ENCODE measurements around the gene PPM1H.

The PPM1H gene

GRCh38 chr12:62647586-62647985, 287.4 kb downstream of the PPM1H start:
- no peak for DNase-seq (ENCODE audit: low spot score)

DNA sequence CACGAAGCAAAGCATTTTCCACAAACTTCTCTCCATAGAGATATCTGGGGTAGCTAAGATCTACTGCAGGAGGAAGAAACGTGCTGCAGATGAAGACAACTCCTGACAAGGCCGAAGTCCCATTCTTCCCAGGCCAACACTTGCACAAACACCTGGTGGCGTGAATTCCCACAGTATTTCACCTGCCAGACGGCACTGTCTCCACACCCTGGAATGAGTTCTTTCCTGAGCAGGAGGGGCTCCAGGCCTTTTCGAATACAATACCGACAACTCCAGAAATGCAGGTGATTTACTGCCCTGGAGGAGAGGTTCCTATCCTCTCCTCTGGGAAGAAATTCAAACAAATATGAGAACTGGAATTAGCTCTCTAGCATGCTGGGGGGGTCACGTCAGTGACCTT, 288.4 kb downstream of the PPM1H start:
- no peak for DNase-seq (ENCODE audit: low spot score)

GRCh38 chr12:62643486-62643885, 291.5 kb downstream of the PPM1H start:
- DNase-seq (ENCODE audit: low spot score): no peak

GRCh38 chr12:62642486-62642885, 292.5 kb downstream of the PPM1H start:
- DNase-seq (ENCODE audit: low spot score): no peak

GRCh38 chr12:62640910-62641448, 294.0 kb downstream of the PPM1H start:
- DNase-seq (ENCODE audit: low spot score): no peak

GRCh38 chr12:62637679-62638078, 297.3 kb downstream of the PPM1H start:
- DNase-seq (ENCODE audit: low spot score): no peak

DNA sequence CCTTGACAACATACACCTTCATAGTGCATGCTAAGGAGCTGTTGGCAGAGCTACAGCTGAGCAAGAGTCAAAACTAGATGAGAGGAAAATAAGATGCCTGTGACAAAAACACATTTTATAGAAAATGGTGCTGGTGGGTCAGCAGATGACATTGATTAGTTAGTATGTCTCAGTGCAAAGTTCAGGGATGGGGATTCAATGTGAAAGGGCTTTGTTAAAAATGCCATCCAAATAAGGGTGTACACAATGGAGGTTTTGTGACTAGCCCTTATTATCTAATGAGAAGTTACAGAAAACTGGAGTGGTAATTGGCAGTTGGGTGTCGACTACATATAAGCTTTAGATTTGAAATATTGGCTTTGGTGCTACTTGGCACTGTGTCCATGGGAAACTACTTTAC, 299.3 kb downstream of the PPM1H start:
- no peak for DNase-seq (ENCODE audit: low spot score)

DNA sequence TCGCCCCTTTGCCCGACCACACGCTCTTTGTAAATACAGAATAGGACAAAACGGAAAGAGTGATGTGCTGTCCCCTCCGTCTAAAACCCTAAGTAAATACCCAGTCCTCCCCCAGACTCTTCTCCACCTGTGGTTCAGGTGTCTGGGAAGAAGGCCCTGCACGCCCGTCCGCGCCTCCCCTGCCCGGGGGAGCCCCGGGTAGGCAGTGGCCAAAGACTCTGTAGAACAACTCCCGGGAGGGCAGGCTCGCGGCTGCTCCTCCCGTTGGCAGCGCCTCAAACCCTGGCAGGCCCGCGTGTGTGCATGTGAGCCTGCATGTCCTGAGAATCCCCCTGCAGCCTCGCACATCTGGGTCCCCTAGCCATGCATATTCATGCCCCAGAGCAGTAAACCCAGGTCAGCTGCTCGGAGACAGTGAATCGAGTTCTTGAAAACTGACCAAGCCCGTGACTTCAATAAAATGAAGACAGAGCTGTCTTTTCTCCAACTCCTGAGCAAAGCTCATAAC, 302.5 kb downstream of the PPM1H start:
- DNase-seq (ENCODE audit: low spot score): no peak

DNA sequence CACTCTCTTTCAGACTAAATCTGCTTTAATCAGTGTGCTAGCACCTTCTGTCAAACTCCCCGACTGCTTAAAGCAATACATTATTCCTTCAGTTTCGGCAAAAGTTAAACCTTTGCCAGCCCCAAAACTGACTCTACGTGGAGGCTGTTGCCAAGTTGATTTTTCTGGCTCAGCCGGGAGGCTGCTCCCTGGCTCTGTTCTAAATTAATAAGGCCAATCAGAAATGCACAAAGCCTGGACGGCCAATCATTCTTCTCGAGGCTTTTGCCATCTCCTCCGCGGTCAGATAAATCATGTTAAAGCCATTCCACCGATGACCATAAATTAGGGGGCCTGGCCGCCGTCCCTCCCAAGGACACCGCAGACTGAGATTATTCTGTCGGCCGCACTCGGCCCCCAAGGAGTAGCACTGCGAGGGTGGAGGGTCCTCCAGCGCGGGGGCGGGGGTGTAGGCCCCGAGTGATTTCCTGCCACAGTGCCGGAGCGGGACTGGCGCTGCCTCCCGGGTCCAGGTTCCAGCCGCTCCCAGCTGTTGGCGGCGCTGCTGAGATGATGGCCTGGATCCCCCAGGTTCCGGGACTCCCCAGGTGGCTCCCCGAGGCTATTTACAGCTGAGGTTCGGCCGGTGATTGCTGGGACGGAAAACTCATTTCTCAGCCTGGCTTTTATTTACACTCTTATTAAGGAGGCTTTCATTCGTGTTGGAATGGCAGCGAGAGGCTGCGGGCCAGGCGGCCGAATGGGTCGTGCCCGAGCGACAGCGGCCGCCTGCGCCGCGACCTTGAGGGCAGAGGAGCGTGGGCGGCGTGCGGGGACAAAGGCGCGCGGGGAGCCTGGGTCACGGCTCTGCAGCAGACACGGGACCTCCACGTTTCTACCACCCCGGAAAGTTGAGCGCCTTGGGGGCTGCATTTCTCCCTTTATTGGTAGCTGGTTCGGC, 303.2 kb downstream of the PPM1H start:
- no peak for DNase-seq (ENCODE audit: low spot score)

DNA sequence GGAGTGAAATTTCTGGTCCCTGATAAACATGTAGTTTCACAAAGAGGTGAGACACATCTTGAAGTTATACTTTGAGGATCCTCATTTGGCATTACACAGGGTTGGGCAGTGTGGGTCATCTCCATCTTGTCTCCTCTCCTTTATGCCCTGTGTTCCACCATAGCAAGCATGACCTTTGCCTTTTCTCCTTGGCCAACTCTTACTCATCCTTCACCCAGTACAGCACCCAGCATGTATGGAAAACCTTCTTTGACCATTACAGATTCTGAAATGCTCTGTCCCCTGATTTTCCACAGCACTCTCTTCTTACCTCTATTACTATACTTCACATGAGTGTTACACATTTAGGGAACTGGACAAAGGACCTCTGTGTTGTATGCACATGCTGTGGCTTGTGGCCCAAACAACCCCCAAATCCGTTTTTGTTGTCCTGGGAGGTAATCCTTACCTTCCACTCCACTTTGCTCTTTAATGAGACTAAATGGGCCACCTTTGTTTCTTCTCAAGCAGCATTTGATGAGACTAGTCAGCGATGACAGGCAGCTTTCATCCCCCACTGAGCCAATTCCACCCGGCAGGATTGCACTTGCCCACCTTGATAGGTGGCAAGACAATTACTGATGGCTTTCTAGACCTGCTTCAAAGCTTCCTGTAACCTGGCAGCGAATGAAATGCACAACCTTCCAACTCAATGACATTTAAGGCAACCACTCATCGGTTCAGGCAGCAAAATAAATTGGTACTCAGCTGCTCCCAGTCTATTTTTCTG, 304.8 kb downstream of the PPM1H start:
- no peak for DNase-seq (ENCODE audit: low spot score)

GRCh38 chr12:62629413-62629812, 305.5 kb downstream of the PPM1H start:
- DNase-seq (ENCODE audit: low spot score): no peak

DNA sequence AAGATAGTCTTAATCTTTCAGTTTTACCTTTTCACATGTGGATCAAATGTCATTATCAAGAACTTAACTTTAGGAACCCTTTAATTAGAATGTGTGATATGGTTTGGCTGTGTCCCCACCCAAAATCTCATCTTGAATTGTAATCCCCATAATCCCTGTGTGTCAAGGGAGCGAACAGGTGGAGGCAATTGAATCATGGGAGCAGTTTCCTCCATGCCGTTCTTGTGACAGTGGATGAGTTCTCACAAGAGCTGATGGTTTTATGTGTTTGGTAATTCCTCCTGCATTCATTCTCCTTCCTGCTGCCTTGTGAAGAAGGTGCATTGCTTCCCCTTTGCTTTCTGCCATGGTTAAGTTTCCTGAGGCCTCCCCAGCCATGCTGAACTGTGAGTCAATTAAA, 307.8 kb downstream of the PPM1H start:
- no peak for DNase-seq (ENCODE audit: low spot score)

DNA sequence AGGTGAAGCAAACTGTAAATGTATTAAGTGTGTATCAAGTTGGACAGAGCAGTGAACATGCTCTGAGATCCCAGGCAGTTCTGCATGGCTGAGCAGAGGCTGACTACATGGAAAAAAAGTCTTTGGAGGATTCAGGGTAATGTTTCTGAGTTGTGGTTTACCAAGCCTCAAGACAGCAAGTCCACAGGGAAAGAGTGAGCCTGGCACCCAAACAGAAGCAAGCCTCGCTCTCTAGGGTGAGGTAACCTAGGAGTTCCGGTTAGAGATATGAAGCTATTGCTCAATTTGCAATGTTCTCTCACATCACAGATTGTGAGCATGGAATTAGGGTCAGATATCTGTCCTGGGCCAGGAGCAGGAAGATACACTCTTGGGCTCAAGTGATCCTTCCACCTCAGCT, 309.7 kb downstream of the PPM1H start:
- no peak for DNase-seq (ENCODE audit: low spot score)

GRCh38 chr12:62622177-62622576, 312.8 kb downstream of the PPM1H start:
- DNase-seq (ENCODE audit: low spot score): no peak

DNA sequence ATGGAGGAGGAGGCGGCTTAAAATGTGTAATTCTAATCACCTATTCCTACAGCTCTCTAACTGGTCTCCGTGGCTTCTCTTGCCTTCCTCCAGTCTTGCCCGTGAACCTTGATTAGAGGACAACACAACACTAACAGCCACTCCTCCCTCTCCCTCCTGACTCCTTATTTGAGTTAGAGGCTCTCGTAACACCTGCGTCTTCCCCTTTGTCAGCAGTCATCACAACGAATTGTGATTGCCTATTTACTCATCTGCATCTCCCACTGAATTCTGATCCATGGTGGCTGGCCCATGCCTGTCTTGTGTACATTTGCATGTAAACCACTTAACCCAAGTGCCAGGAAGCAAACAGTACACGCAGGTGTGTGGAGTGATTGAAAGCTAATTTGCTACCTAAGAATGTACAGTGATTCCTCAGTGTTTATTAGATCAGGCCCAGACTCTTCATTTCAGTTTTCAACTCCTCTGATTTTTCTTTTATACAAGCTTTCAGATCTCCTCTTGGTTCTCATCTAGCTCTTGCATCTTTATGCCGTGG, 313.8 kb downstream of the PPM1H start:
- no peak for DNase-seq (ENCODE audit: low spot score)

- no peak for DNase-seq (ENCODE audit: low spot score)
Measured at GRCh38 chr12:62618930-62619329, 316.0 kb downstream of the PPM1H start.

DNA sequence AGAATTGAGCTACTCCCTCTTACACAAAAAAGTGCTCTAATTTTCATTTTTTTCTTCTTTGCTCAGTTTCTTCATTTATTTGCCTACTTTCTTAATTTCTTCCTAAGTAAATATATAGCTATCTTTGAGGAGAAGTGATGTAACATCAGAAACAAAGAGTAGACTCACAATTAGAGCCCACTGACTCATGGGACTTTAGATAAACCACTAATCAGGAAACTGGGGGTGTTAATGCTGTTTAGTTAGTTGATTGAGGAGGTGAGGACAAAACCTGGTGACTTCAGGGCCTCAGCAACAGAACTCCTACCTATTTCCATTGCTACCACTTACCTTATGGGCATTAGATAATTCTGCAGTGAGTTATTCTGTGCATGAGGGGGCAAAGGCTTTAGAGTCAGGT, 316.6 kb downstream of the PPM1H start:
- DNase-seq (ENCODE audit: low spot score): no peak

DNA sequence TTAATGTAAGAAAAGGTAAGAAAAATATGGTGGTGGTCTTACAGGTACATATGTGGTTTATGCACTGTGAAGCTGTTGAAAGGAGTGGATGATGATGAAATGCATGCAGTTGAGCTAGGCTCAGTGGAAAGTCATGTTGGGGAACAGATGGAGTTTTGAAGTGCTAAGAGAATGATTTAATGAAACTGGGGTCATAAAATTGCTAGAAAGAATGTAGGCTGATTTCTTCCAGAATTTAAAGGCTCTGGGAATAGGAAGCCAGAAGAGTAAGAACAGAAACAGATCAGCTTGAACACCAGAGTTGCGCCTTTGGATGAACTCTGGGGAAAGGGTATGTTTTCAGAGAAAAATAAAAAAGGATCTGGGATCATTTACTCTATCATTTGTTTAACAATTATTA, 321.9 kb downstream of the PPM1H start:
- no peak for DNase-seq (ENCODE audit: low spot score)

GRCh38 chr12:62606654-62607053, 328.3 kb downstream of the PPM1H start:
- DNase-seq (ENCODE audit: low spot score): no peak

DNA sequence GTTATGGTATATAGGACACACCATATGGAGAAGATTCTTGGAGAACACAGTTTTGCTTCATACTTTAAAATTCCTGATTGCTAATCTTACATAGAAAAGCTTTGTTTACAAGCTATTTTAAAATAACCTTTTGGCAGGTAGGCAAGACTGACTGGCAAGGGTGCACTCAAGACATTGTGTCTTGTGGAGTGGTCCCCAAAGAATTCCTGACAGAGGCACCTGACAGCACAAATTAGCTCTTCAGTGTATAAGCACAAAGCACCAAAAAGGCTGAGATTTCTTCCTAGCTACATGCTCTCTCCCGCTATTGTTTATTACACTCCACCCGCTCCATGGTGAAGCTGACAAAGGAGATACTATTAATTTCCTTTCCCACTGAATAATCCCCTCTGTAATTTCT, 329.0 kb downstream of the PPM1H start:
- DNase-seq (ENCODE audit: low spot score): no peak

- no peak for DNase-seq (ENCODE audit: low spot score)
Measured at GRCh38 chr12:62604871-62605270, 330.1 kb downstream of the PPM1H start.

DNA sequence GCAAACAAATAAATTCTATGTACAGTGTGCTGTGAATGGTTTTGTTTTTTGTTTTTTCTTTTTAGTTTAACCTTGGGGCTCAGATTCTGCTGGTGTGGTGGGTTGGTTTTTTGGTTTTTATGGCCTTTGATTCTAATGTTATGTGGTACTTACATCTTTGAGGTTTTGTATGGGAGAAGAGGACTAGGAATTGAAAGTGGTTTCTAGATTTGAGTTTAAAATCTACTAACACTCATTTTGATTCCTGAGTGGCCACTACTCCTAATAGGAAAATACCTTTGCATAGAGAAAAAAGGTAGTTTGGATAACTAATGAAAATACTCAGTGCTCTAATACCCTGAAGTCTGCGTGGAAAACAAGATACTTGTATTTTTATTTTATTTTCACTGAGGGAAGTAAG, 330.6 kb downstream of the PPM1H start:
- no peak for DNase-seq (ENCODE audit: low spot score)

DNA sequence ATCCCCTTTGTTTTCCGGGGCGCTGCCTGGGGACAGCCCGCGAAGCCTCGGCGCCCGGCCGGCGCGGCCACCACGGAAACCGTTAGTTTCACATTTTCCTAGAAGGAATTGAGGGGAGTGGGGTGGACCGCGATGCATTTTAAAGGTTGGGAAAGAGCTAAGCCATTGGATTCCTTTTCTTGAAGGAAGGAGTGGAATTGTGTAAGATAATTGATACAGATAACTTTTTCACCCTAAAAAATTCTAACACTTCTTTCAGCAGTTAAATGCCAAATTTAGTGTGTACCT, 331.2 kb downstream of the PPM1H start:
- DNase-seq (ENCODE audit: low spot score): no peak
